MG63 (cell line): ENCODE data around the gene S100A12. TPM values are rescaled to one million over a fixed set of nuclear protein-coding genes. Genes with fewer than 3 reads are reported as not detected.
"Not testable (repeated sequence)": the region's sequence is repeated elsewhere in the genome, so short reads cannot be mapped to it uniquely, and the experiment has no call there.

Experiments used
- DNase-seq: peaks from one replicate; pipeline ENCODE4 v3.0.0-alpha.2; 2020
- H3K27me3 ChIP-seq: fragments of 250-450 bp; sonication (Bioruptor Pico); 2 replicates; pipeline ENCODE4 v1.5.1; 2020; ENCODE audit warnings: mild to moderate bottlenecking, moderate library complexity
- H3K36me3 ChIP-seq: fragments of 250-450 bp; sonication (Bioruptor Pico); 2 replicates; pipeline ENCODE4 v1.5.1; 2020; ENCODE audit warnings: mild to moderate bottlenecking, moderate library complexity
- H3K4me3 ChIP-seq: fragments of 250-450 bp; sonication (Bioruptor Pico); 2 replicates; pipeline ENCODE4 v1.5.1; 2020; ENCODE audit warnings: mild to moderate bottlenecking, moderate library complexity
- H3K9me3 ChIP-seq: fragments of 250-450 bp; sonication (Bioruptor Pico); 2 replicates; pipeline ENCODE4 v1.5.1; 2020; ENCODE audit warnings: mild to moderate bottlenecking, moderate library complexity
- total RNA-seq: library from RNA; depleted of rRNA; stranded (reverse); fragments of >200 nt; shearing (Covaris generic); gene quantifications from 2 replicates; pipeline ENCODE4 v1.2.3, GENCODE V29; 2014; ENCODE audit warnings: low replicate concordance

Gene S100A12
- total RNA-seq, 1 experiment from 2014 or later: not detected

DNA sequence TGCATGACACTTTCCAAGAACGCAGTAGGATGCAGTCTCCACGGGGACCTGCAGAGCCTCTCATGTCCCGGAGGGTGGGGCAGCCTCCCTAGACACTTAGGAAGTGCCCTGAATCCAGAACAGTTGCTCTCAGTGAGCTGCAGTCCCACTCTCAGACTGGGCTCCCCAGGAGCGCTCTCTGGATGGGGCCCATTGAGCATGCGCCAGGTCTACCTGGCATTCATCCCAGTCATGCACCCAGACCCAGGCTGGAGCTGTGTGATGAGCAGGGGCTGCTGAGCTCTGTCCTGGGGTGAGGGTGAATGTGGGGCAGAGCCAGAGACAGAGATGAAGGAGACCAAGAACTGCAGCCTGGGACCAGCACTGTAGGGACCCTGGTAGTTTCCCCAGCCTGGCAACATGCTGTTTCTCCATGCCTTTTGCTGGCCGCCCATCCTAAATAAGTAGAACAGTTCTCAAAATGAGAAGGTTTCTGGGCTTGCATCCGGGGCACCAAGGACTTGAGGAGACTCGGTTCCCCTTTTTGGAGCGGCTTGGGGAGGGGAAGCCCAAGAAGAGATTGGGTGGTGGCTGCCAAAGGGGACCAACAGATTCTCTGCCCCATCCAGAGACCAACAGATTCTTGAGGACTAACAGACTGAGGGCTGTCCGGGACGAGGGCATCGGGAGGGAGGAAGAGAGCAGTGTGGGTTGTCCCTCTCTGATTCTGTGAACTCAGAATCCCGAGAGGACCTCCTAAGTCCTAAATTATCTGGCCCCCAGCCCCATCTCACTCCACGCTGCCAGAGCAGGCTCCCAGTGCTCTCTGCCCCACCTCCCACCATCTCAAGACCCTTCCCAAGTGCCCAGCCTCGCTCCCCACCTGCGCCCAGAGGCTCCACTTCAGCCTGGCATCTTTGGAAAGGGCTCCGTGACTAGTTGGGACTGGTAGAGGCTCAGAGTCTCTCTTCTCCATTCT, 25.8 kb downstream of the S100A12 start:
- DNase-seq: no peak
- Histone ChIP-seq H3K9me3 (no peaks in the 10 kb centered on the region), H3K27me3 (peaks cover 51% of the 10 kb centered on the region), H3K4me3 (no peak overlapping the region), H3K36me3 (no peaks in the 10 kb centered on the region)

DNA sequence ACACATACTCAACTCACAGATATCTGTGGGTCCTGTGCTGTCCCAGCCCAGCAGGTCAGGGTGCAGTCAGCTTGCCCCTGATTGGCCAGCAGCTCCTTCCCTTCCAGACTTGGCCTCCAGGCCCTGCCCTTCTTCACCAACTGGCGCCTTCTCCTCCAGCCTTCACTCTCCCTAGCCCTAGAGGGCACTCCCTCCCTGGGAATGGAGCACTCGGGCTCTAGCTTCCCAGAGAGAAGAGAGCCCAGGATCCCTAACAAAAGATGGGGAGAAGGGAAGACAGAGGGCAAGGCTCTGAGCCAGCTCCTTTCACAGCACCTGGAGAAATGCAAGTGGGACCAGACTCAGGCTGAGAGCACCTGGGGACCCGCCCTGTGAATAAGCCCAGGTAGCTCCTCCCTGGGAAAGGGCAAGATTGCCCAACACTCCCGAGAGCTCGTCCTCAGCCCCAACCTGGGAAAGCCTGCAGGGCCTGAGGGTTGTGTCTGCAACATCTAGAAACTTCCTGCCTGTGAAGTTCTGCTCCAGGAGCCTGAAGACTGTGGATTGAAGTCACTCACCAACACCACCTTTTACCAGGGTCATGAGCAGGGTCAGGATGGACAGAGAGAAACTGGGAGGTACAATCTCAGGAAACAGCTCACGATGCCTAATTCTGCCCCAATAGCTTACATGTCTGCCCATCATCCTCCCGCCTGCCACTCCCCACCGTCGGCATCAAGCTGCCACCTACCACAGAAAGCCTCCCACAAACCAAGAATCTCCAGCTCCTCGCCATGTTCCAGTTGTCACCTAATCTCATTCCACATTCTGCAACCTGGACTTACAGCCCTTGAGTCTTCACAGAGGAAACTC, 26.7 kb downstream of the S100A12 start, which contains the start of gene PGLYRP4:
TSS of gene PGLYRP4 (minus strand) at position 331 of the 852 bp plus-strand sequence. CDS start 909 bp downstream, outside the sequence.
- peak; percentile 28 for DNase-seq
- Histone ChIP-seq H3K4me3 (no peak within 1 kb of the TSS), H3K36me3 (no peaks in the 10 kb centered on the region), H3K27me3 (peaks cover 54% of the 10 kb centered on the region), H3K9me3 (no peaks in the 10 kb centered on the region)

- H3K36me3 ChIP-seq: no peaks in the 10 kb centered on the region
- H3K9me3 ChIP-seq: no peaks in the 10 kb centered on the region
- peaks cover 58% of the 10 kb centered on the region for H3K27me3 ChIP-seq
- H3K4me3 ChIP-seq: no peak overlapping the region
- DNase-seq: no peak
These were observed 27.6 kb downstream of the S100A12 start for GRCh38 chr1:153347856-153348255.

DNA sequence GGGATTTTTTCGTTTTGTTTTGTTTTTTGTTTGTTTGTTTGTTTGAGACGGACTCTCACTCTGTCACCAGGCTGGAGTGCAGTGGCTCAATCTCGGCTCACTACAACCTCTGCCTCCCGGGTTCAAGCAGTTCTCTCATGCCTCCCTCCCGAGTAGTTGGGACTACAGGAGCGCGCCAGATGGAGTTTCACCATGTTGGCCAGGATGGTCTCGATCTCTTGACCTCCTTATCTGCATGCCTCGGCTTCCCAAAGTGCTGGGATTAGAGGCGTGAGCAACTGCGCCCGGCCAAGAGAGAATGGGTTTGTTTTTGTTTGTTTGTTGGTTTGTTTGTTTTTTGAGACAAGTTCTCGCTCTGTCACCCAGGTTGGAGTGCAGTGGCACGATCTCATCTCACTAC, 28.4 kb downstream of the S100A12 start:
- DNase-seq, H3K36me3 ChIP-seq, H3K4me3 ChIP-seq, H3K9me3 ChIP-seq: not testable (repeated sequence)
- peaks cover 60% of the 10 kb centered on the region for H3K27me3 ChIP-seq

DNA sequence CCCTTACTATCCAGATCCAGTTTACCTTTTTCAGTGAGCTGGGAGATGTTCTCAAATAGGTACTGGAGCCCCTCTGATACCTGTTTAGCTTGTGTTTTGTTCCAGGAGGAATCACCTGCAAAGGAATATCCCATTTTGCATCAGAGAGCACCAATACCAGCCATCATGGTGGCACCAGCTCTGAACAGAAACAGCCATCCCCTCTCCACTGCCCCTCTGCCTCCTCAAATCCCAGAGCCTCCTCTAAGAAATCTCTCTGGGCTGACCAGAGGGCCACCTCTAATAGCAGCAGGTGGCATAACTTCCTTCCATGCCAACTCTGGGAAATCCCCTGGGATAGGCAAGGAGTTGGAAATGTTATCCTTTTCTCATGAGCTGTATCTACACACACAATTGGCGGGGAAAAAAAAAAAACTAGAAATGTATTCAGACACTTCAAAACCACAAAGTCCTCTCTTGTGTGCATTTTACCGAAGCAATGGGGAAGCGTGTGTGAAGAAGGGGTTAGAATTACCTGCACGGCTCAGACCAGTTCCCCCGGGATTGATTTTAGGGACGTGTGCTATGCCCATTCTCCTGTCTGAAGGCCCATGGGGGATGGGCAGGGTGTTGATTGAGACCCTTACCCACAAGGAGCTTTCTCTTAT, 29.2 kb downstream of the S100A12 start:
- Histone ChIP-seq H3K9me3 (no peaks in the 10 kb centered on the region), H3K36me3 (no peaks in the 10 kb centered on the region), H3K4me3 (no peak overlapping the region), H3K27me3 (peaks cover 52% of the 10 kb centered on the region)
- no peak for DNase-seq

DNA sequence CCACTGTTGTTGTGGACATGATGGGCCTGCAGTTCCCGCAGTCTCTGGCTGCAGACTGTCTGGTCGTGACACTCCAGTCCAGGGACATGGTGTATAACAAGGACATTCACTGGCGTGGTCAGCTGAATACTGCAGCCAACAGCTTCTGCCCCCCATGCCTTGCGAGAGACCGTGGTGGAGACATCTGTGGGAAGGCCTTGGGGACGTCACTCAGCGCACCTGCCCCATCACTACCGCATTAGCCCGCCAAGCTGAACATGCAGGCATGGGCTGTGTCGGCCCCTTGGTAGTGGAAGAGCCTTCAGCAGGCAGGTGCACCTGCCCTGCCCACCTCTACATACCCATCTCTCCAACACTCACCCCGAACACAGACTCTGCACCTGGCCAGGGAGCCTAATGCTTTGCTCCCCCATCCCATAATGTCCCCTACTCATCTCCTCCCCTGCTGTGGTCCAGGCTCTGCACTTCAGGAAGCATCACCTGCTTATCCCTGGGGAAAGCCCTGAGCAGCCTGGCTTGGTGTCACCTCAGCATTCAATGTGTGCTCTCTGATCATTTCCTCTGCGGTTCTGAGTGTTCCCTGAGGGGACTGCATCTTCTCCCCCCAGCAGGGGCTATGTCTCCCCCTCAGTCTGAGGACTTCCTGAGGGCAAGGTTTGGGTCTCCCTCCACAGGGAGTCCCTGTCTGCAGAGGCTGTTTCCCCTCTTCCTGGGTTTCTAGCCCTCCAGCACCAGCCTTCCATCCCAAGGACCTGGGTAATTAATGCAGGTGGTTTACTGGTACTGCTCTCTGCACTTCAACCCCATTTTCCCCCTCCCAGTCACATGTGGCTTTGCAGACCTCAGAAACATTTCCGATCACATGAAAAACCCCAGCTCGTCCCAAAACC, 30.0 kb downstream of the S100A12 start:
- Histone ChIP-seq H3K4me3 (no peak overlapping the region), H3K27me3 (peaks cover 49% of the 10 kb centered on the region), H3K9me3 (no peaks in the 10 kb centered on the region), H3K36me3 (no peaks in the 10 kb centered on the region)
- no peak for DNase-seq

GRCh38 chr1:153344718-153345025, 30.7 kb downstream of the S100A12 start:
- no peak for DNase-seq
- H3K27me3 ChIP-seq: peaks cover 48% of the 10 kb centered on the region

GRCh38 chr1:153343811-153344717, 31.4 kb downstream of the S100A12 start:
- Histone ChIP-seq H3K9me3 (peaks cover 2% of the 10 kb centered on the region; the same call in 1 of the 2 replicates), H3K4me3 (no peak overlapping the region), H3K36me3 (no peaks in the 10 kb centered on the region), H3K27me3 (peaks cover 44% of the 10 kb centered on the region)
- DNase-seq: no peak

More at GRCh38 chr1:153344718-153345025, 30.7 kb downstream of the S100A12 start:
- no peaks in the 10 kb centered on the region for H3K36me3 ChIP-seq
- H3K4me3 ChIP-seq: no peak overlapping the region
- peaks cover 2% of the 10 kb centered on the region; the same call in 1 of the 2 replicates for H3K9me3 ChIP-seq

DNA sequence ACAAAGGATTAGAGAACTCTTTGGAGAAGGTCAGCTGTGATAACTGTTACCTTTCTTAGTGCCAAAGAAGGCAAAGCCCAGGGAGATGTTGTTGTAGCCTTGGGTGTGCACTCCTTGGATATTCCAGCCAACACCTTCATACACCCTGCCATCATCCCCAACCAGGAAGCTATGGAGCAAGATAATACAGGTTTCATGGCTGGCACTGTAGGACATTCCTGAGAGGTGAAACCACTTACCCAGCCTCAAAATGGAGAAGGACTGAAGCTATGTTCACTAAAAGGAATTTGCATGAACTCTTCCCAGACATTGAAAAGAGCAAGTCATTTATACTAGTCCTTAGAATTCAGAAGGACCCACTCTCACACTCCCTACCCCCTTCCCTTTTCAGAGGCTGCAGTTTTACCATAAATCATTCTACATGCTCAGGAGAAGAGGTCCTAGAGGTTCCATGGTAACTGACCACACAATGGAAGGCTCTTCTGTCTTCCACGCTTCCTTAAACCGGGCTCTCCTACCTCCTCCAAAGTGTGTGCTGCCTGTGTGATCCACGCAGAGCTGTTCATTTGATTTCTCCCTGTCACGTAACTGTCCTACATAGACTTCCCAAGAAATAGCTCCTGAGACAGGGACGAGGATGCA, 32.3 kb downstream of the S100A12 start:
- no peak for DNase-seq
- Histone ChIP-seq H3K9me3 (peaks cover 2% of the 10 kb centered on the region; the same call in 1 of the 2 replicates), H3K4me3 (no peak overlapping the region), H3K36me3 (no peaks in the 10 kb centered on the region), H3K27me3 (peaks cover 39% of the 10 kb centered on the region)

DNA sequence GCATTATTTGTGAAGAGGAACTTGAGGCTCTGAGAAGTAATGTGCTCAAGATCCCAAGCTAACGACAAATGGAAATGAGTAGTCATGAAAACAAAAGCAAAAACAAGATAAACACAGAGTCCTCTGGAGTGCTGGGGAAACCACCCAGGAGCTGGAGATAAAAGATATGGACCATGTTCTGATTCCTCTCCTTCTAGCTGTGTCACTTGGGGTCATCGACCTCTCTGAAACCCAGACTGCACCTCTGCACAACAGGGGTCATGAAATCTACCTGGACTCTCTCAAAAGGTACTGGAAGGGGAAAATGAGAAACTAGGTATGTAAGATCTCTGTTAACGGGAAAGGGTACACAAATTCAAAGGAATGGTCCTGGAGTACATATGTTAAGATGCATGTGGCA, 33.2 kb downstream of the S100A12 start:
- Histone ChIP-seq H3K4me3 (no peak overlapping the region), H3K27me3 (peaks cover 32% of the 10 kb centered on the region), H3K9me3 (peaks cover 2% of the 10 kb centered on the region; the same call in 1 of the 2 replicates), H3K36me3 (no peaks in the 10 kb centered on the region)
- DNase-seq: no peak

GRCh38 chr1:153341431-153341934, 33.9 kb downstream of the S100A12 start:
- DNase-seq: no peak
- Histone ChIP-seq H3K27me3 (peaks cover 29% of the 10 kb centered on the region), H3K4me3 (no peak overlapping the region)

DNA sequence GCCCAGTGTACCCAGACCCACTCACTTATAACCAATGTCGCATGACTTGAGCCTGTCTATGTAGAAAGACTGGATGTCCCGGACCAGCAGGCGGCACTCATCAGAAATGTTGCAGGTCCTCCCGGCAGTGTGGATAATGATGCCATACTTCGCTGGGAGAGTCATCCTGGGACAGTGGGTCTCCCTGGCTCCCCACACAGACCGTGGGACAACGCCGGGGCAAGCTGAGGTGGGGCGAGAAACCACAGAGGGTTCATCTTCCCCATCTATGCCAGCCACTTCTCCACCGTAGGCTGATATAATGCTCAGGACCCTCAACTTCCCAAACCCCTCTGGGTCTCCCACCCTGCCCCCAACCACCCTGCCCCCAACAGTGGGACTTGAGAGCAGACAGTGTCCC, 35.1 kb downstream of the S100A12 start:
- Histone ChIP-seq H3K27me3 (peaks cover 25% of the 10 kb centered on the region), H3K9me3 (peaks cover 2% of the 10 kb centered on the region; the same call in 1 of the 2 replicates), H3K4me3 (no peak overlapping the region), H3K36me3 (no peaks in the 10 kb centered on the region)
- DNase-seq: no peak

More at GRCh38 chr1:153341431-153341934, 33.9 kb downstream of the S100A12 start:
- H3K9me3 ChIP-seq: peaks cover 2% of the 10 kb centered on the region; the same call in 1 of the 2 replicates
- H3K36me3 ChIP-seq: no peaks in the 10 kb centered on the region

GRCh38 chr1:153339802-153340201, 35.6 kb downstream of the S100A12 start:
- peaks cover 2% of the 10 kb centered on the region; the same call in 1 of the 2 replicates for H3K9me3 ChIP-seq
- peaks cover 25% of the 10 kb centered on the region; the same call in 1 of the 2 replicates for H3K27me3 ChIP-seq
- no peak overlapping the region for H3K4me3 ChIP-seq
- no peaks in the 10 kb centered on the region for H3K36me3 ChIP-seq
- DNase-seq: no peak
